ACHN (cell line): ENCODE measurements around the gene LDHA.
"Not testable (repeated sequence)": the region's sequence is repeated elsewhere in the genome, so short reads cannot be mapped to it uniquely, and the experiment has no call there.

ENCODE experiments used
- DNase-seq: peaks from one replicate; pipeline ENCODE4 v3.0.0-alpha.2; 2015
- in situ Hi-C: cut with HindIII; loops from 2 replicates; pipeline ENCODE4 v1.10.0; 2017; ENCODE audit warnings: low sequenced_read_pairs, low pct_ligation_motif_present, low pct_unique_long_range_greater_than_20kb

Gene LDHA

GRCh38 chr11:18392434-18393321 is 1.7 kb upstream of the LDHA start:
- in situ Hi-C loops = no loop called here

GRCh38 chr11:18393581-18394274 is 635 bp upstream of the LDHA start:
- in situ Hi-C loops = no loop called here

More at GRCh38 chr11:18392434-18393321, 1.7 kb upstream of the LDHA start:
- DNase-seq = no peak

GRCh38 chr11:18394928-18395734 is 768 bp downstream of the LDHA start:
- in situ Hi-C loops = no loop called here
- DNase-seq = peak; percentile 14

More at GRCh38 chr11:18393581-18394274, 635 bp upstream of the LDHA start:
- no peak for DNase-seq

- in situ Hi-C loops = no loop called here
- DNase-seq = peak; percentile 97
Measured at GRCh38 chr11:18395735-18396504, 1.6 kb downstream of the LDHA start.

GRCh38 chr11:18397921-18398320 is 3.6 kb downstream of the LDHA start:
- in situ Hi-C loops = no loop called here
- DNase-seq = no peak

- in situ Hi-C loops = not testable (repeated sequence)
Measured at GRCh38 chr11:18401077-18401476, 6.7 kb downstream of the LDHA start.

GRCh38 chr11:18404062-18404461 is 9.7 kb downstream of the LDHA start:
- no peak for DNase-seq
- in situ Hi-C loops = no loop called here

More at GRCh38 chr11:18401077-18401476, 6.7 kb downstream of the LDHA start:
- DNase-seq = not testable (repeated sequence)

GRCh38 chr11:18407400-18407799 is 13.0 kb downstream of the LDHA start:
- in situ Hi-C loops = not testable (repeated sequence)
- peak; percentile 59 for DNase-seq

- no peak for DNase-seq
- in situ Hi-C loops = no loop called here
Measured at GRCh38 chr11:18408558-18409291, 14.4 kb downstream of the LDHA start.

GRCh38 chr11:18416459-18416858 is 22.1 kb downstream of the LDHA start:
- no peak for DNase-seq
- in situ Hi-C loops = no loop called here

- no peak for DNase-seq
- in situ Hi-C loops = no loop called here
Measured at GRCh38 chr11:18419040-18419439, 24.7 kb downstream of the LDHA start.

- in situ Hi-C loops = no loop called here
- no peak for DNase-seq
Measured at GRCh38 chr11:18420067-18420466, 25.7 kb downstream of the LDHA start.

- in situ Hi-C loops = no loop called here
Measured at GRCh38 chr11:18427240-18427639, 32.9 kb downstream of the LDHA start.

GRCh38 chr11:18429332-18429731 is 35.0 kb downstream of the LDHA start:
- in situ Hi-C loops = no loop called here
- no peak for DNase-seq

More at GRCh38 chr11:18427240-18427639, 32.9 kb downstream of the LDHA start:
- DNase-seq = no peak

- in situ Hi-C loops = no loop called here
- DNase-seq = no peak
Measured at GRCh38 chr11:18438691-18439090, 44.3 kb downstream of the LDHA start.

- DNase-seq = no peak
- in situ Hi-C loops = no loop called here
Measured at GRCh38 chr11:18449251-18449650, 54.9 kb downstream of the LDHA start.

- DNase-seq = no peak
- in situ Hi-C loops = no loop called here
Measured at GRCh38 chr11:18452927-18453326, 58.6 kb downstream of the LDHA start.
